Left kidney (tissue), 1 donor: Measurements from ENCODE around the gene GPBP1. TPM values are rescaled to one million over a fixed set of nuclear protein-coding genes. Genes with fewer than 3 reads are reported as not detected.

Experiments
- polyA plus RNA-seq: library from polyadenylated mRNA; unstranded; fragments of 120-200 nt; gene quantifications from one replicate; pipeline ENCODE4 v1.2.1, GENCODE V29; 2013; ENCODE audit not compliant: insufficient read length

The GPBP1 gene
- polyA plus RNA-seq, 1 donor = 196 TPM

Other genes starting within 250 kb of the GPBP1 start
- gene MIER3, start 221.9 kb upstream of the GPBP1 start, polyA plus RNA-seq = 43.8 TPM